ENCODE results near the gene TUBGCP2.
"Not testable (repeated sequence)": the region's sequence is repeated elsewhere in the genome, so short reads cannot be mapped to it uniquely, and the experiment has no call there.

The TUBGCP2 gene

DNA sequence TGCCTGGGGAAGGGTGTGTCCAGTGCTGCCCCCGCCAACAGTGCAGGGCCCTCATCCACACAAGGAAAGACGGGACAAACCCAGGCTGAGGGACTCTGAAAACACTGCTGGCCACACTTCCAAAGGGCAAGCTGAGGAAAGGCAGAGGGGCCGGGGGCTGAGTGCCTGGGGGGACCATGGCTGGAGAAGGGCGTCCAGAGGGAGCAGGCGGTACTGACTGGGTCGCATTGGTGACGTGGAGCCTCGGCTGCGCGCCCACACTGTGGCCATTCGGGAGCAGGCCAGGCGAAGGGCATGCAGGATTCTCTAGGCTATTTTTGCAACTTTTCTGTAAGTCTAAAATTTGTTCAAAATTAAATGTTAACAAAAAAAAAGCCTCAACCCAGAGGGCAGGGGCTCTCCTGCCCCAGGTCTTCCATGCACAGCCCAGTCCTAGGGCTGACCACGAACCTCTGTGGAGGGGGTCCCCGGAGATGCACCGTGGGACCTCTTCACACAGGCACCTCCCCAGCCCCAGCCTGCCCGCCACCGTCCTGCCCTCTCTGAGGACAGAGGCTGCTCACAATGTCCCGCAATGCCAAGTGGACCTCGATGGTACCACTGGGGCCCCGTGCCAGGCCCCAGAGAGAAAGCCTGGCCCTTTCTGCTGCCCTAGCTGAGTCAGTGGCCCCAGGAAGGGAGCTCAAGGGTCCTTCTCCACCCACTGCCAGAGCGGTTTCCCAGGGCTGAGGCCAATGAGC, 42.4 kb downstream of the TUBGCP2 start:
- DNase-seq (ENCODE audit: low spot score) = no peak

DNA sequence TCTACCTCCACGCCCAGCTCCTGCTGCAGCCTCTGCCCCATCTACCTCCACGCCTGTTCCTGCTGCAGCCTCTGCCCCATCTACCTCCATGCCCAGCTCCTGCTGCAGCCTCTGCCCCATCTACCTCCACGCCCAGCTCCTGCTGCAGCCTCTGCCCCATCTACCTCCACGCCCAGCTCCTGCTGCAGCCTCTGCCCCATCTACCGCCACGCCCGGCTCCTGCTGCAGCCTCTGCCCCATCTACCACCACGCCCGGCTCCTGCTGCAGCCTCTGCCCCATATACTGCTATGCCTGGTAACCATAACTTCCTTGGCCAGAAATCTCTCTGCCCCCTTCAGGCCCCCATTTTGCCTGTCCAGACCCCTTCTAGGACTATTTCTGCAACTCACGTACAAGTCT, 43.6 kb downstream of the TUBGCP2 start:
- not testable (repeated sequence) for DNase-seq (ENCODE audit: low spot score)

DNA sequence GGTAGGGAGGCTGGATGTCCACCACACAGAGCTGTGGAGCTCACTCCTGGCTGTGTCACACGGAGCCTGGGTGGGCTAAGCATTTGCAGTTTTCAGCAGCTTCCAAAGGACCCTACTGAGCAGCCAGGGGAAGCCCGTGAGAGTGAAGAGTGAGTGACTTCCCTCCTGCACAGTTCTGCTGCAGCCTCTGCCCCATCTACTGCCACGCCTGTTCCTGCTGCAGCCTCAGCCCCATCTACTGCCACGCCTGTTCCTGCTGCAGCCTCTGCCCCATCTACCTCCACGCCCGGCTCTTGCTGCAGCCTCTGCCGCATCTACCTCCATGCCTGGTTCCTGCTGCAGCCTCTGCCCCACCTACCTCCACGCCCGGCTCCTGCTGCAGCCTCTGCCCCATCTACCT, 44.2 kb downstream of the TUBGCP2 start:
- no peak for DNase-seq (ENCODE audit: low spot score)

DNA sequence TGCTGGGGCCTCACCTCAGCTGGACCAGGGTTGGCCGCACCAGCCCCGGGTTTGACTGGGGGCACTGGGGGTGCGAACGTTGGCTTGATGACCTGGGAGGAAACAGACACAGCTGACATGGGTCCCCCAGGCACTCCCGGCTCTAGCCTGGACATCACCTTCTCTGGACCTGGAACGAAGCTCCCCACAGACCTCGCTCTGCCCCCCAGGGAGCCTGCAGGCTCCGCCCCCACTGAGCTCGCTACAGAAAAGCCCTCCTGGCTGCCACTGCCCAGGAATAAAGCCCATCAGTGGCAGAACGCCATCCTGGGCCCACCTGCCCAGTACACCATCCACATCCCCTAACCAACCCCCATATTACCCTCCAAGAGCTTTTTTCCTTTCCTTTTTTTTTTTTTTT, 45.0 kb downstream of the TUBGCP2 start:
- no peak for DNase-seq (ENCODE audit: low spot score)

DNA sequence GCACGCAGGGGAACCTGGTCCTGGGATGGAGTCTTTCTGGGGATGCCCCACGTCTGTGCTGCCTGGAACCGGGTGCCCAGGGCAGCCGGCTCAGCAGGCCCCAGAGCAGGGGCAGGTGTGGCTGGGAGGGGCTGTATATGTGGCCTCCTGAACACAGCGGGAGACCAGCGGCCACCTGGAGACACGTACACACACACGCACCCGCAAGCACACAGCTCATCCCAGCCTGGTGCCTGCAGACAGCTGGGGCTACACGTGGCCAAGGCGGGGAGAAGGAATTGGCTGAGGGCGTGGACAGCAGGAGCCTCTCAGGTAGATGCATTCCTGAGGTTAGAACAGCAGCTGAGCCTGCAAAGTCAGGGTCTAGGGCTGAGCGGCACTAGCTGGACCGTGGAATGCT, 46.0 kb downstream of the TUBGCP2 start:
- no peak for DNase-seq (ENCODE audit: low spot score)

DNA sequence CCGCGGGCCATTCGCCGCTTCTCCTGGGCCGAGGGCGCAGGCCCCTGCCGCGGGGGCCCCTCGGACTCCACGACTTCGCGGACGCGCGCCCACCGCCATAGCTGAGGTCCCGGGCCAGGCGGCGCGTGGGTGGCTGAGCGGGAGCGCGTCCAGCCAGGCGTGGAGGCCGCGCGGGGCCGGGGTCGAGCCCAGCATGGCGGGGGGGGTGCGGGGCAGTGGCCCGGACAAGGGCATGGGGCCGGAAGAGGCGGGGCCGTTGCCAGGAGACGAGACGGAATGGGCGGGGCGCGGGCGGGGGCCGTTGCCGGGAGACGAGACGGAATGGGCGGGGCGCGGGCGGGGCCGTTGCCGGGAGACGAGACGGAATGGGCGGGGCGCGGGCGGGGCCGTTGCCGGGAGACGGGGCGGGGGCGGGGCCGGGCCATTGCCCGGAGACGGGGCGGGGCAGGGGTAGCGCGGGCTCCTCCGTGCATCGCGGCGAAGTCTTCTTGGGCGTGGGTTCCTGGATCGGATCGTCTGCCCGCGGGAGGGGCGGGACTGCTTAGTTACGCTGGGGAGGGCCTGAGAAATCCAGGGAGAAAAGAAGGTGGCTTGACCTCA, 46.8 kb downstream of the TUBGCP2 start:
- peak; percentile 56 for DNase-seq (ENCODE audit: low spot score)

DNA sequence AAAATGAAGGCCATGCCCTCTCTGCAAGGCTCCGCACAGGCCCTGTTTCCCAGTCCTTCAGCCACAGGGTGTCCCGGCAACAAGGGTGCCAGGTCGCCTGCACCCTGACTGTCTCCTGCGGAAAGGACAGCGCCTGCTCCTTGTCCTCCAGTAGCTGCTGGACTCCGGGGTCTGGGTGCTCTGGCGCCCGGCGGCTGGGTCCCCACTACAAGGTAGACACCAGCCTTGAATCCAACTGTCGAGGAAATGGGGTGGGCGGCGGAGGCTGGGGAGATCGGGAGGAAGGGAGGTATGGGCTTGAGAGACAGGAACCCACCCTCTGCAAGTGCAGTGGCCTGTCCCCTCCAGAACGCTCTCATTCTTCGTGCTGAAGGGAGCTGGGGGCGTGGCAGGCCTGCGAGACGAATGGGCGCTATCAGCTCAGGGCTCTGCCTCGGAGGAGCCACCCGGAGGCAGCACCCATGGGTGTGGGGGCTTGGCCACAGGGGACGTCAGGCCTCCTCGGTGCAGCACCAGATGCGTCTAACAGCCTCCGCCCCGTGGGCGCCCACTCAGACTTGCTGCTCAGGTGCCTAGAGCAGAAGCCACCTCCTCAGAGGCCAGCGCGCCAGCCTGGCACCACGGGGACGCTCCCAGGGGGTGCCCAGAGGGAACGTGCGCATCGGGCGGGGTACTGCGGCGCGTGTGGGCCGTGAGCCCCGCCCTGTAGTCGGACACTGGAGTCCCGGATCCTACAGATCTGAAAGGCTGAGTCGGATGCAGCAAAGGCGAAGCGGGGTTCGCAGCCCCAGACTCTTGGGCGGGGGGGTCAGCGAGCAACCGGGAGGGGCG, 47.6 kb downstream of the TUBGCP2 start:
- peak; percentile 39 for DNase-seq (ENCODE audit: low spot score)

DNA sequence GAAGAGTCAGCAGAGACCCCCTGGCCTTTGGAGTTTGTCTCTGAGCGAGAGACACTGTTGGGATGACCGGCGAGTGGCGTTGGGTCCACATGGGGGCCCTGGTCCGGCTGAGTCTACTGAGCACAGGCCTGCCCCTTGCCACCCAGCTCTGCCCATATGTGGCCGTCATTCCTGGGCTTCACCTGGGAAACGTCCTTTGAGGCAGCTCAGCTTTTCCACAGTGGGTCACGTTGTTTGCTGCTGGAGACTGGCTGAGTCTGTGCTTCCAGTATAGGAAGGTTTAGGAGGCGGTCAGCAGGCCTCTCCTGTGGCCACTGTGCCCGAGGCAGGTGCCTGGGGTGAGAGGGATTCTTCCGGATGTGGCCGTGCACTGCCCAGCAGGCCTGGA, 49.1 kb downstream of the TUBGCP2 start:
- no peak for DNase-seq (ENCODE audit: low spot score)

DNA sequence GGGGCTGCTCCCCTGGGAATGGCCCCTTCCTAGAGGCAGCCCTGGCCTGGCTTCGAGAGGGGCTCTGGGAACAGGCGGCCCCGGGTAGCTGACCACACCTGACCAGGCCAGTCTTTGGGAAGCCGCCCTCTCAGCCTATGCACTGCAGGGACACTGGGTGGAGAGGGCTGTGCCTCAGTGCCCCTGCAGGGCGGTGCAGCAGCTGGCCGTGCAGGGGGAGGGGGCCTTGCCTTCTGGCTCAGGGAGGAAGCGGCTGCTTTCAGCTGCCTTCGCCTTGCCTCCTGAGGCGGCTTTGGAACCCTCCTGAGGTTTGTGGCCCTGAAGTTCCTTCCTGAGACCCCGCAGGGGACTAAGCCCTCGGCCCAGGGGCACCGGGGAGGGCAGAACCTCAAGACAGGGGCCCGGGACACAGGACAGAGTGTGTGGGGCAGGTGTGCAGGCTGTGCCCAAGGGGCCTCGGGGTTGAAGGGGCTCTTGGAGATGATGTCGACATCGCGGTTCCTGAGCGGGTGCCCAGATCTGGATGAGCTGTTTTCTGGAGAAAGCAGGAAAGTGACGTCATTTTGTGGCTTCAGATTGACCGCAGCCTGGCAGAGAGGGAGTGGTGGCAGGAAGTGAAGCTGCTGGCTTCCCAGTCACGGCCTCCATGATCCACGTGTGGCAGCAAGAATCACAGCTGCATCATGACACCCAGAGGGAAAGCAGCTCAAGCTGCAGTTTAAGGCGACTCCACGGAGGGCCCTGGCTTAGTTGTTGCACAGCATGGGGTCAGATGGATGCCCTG, 49.7 kb downstream of the TUBGCP2 start:
- no peak for DNase-seq (ENCODE audit: low spot score)

DNA sequence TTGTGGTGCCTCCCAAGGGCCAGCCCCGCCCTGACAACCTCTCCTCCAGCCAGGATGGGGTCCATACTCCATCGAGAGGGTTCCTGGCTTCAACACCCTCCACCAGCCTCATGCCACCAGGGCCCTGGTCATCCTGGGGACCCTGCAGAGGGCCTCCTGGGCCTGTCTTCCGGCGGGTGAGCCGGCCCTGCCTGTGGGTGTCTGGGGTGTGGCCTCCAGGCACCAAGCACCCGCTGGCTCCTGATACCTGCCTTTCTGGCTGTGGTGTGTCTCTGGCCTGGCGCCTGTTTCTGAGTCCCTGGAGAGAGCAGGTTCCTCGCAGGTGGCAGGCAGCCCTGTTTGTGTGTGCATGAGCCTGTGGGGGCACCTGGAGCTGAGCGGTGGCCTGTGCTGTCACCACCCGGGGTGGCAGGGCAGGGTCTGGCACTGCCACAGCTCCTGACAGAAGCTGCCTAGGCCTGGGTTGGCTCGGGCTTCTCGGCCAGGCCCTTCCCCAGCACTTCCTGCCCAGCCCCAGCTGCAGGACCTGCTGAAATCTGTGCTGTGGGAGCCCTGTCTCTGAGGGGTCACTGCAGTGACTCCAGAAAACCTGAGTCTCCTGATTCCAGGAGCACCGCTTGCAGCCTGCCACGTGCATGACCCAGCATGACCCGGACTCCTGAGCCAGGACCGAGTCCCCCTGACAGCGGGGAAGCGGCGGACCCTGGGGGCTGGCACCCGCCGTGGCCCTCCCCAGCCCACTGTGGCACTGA, 50.4 kb downstream of the TUBGCP2 start:
- no peak for DNase-seq (ENCODE audit: low spot score)

DNA sequence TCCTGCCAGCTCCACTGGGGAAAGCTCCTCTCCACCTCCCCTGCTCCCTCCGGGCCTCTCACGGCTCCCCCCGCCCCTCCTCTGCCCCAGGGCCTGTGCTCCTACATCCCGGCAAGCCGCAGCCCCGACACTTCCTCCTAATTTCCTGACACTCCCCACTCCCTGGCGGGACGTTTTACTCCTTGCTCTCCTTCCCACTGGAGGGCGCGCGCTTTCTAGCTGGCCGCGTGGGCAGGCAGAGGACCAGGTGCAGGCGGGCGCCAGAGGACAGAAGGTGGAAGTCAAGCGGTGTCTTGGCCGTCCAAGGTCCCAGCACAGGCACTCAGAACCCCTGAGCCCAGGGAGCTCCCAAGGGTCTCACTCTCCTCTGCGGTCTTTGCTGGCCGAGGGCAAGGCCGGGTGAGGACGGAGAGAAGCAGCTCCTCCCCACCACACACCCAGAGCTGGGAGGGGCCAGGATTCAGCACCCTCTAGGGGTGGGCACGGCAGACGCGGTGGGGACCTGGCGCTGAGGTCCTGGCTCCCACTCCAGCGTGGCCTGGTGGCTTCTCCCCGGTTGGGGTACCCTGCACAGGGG, 51.1 kb downstream of the TUBGCP2 start:
- peak; percentile 54 for DNase-seq (ENCODE audit: low spot score)

DNA sequence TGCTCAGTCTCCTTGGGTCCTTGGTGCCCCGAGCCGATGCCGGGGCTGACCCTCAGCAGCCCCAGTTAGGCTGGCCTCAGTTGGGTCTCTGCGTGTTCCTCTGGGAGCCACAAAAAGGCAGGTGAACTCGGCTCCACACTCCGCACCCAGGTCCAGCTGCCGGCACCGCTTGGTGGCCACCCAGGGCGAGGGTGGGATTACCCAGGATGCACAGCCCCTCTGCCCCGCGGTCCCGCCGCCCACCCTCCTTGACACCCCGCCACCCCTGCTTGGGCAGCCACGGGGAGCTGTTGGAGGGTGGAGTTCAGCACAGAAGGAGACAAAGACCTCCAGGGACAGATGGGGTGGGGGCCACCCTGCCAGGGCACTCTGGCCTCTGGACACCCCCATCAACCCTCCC, 53.3 kb downstream of the TUBGCP2 start:
- DNase-seq (ENCODE audit: low spot score) = no peak

DNA sequence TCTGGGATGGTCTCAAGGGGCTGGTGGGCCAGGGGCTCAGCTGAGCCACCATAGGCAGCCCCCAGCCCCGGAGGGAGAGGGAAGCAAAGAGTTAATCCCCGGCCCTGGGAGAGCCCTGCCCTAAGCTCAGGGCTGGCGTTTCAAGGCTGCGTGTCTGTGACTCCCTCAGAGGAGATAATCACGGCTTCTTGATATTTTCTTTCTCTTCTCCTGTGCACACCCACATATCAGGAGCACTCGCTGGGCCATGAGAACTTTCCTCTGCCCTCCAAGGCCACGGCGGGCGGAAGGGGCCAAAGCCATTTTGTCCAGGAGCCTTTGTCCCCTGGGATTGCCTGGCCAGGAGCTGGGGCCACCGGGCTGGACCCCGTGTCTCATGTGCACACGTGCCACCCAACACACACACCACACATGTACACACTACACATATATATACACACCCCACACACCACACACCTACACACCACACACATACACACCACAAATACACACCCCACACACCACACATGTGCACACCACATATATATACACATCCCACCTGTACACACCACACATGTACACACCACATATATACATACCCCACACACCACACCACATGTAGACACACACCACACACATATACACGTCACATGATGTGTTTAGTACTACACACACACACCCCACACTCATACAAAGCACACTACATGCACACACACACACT, 54.1 kb downstream of the TUBGCP2 start:
- no peak for DNase-seq (ENCODE audit: low spot score)

DNA sequence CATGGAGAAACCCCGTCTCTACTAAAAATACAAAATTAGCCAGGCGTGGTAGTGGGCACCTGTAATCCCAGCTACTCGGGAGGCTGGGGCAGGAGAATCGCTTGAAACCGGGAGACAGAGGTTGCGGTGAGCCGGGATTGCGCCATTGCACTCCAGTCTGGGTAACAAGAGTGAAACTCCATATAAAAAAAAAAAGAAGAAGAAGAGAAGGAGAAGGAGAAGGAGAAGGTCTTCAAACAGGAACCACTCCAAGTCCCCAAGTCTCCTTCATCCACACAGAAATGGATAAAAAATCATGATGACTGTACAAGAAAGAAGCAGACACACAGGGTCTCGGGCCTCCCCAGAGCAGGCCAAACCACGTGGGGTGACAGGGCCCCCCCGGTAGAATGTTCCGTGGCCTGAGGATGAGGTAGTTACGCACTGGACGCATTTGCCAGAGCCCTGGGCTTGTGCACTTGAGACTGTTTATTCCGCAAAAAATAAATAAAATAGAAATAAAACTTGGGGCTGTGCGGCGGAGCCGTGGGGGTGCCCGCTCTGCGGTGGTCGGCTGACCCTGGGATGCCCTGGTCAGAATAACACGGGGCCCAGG, 55.2 kb downstream of the TUBGCP2 start:
- DNase-seq (ENCODE audit: low spot score) = no peak

DNA sequence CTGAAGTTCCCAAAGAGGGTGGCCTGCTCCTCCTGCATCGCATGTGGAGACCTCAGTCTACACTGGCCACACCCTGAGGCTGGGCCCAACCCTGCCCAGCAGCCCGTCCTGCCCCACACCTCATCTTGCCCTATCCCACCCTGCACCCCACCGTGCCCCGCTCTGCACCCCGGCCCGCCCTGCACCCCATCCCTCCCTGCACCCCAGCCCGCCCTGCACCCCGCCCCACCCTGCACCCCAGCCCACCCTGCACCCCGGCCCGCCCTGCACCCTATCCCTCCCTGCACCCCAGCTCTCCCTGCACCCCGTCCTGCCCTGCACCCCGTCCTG, 56.5 kb downstream of the TUBGCP2 start:
- DNase-seq (ENCODE audit: low spot score) = no peak

DNA sequence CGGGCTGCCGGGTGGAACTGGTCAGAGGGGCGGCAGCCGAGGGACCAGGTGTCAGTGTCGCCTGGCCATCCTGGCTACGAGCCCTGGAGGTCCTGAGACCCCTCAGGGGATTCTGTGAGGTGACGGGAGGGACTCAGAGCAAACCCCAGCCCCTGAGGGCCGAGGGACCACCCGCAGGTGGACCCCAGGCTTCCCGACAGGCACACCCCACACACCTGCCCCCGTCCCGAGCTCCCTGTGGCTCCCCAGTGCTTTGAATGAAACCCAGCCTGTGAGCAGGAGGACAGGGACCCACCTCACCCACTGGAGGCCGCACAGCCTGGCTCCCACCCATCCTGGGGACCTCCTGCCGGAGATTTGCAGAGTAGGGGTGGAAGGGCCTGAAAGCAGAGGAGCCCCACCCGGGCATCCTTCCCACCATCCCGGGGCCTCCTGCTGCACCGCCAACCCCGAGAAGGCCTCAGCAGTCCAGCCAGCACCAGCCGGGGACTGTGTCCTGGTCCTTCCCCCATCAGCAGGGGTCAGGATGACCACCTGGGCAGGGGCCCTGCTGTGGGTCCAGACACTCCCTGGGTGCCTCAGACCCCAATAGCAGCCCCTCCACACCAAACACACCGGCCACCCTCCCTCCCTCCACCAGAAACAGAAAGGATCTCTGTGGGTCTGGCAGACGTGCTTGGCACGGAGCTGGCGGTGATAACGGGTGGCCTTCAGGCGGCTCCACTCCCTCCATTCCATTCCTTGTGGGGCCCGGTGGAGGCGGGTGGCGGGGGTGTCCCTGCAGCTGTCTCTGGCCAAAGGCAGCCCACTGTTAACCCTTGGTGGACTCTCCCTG, 57.1 kb downstream of the TUBGCP2 start:
- no peak for DNase-seq (ENCODE audit: low spot score)

DNA sequence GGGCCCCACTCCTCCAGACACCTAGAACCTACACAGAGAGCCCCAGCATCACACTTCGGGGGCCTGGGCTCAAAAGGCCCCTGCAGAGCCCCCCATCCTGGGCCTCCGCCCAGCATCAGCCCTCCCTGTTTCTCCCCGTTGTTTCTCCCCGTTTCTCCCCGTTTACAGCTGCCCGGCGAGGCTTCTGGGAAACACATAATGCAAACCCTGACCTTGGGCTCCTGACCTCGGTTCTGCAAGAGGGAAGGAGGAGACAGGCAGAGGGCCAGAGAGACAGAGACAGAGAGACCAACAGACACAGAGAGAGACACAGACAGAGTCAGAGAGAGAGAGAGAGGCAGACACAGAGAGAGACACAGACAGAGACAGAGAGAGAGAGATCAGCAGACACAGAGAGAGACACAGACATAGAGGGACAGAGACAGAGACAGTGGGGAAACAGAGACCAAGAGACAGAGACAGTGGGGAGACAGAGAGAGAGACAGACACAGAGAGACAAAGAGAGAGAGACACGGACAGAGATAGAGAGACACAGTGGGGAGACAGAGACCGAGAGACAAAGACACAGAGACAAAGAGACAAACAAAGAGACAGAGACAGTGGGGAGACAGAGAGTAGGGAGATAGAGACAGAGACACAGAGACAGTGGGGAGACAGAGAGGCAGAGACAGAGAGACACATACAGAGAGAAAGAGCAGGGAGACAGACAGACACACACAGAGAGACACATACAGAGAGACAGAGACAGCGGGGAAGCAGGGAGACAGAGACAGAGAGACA, 58.5 kb downstream of the TUBGCP2 start:
- DNase-seq (ENCODE audit: low spot score) = no peak

DNA sequence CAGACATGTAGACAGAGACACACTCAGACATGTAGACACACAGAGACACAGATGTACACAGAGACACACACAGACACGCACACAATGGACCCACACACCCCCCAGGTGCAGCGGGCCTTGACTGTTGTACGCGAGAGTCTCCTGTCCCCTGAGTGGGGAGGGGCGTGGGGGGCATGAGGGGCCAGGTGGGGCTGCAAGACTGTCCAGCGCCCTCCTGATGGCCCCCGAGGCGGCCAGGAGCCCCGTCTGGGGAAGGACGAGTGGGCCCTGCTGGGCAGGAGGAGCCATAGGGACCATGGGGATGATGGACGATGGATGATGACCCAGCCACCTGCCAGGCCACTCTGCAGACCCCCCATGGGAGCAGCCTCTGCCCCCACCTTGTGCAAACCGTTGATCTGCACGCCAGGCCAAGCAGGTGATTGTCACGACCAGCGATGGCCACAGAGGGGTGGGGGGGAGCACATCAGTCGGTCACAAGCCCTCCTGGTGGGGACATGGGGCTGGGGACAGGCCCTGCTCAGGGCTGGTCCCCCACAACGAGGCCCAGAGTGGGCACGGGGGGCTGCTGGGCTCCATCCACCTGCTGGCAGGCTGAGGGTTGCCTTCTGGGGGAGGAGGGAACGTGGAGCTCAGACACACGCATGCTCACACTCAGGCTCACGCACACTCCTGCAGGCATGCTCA, 59.4 kb downstream of the TUBGCP2 start:
- no peak for DNase-seq (ENCODE audit: low spot score)
